ENCODE data around the gene CACNB2. TPM values are rescaled to one million over a fixed set of nuclear protein-coding genes. Genes with fewer than 3 reads are reported as not detected.
"Not testable (repeated sequence)": the region's sequence is repeated elsewhere in the genome, so short reads cannot be mapped to it uniquely, and the experiment has no call there.

The CACNB2 gene
- polyA plus RNA-seq, 2 of the 4 experiments (the other 2 are of a cell fraction): not detected

DNA sequence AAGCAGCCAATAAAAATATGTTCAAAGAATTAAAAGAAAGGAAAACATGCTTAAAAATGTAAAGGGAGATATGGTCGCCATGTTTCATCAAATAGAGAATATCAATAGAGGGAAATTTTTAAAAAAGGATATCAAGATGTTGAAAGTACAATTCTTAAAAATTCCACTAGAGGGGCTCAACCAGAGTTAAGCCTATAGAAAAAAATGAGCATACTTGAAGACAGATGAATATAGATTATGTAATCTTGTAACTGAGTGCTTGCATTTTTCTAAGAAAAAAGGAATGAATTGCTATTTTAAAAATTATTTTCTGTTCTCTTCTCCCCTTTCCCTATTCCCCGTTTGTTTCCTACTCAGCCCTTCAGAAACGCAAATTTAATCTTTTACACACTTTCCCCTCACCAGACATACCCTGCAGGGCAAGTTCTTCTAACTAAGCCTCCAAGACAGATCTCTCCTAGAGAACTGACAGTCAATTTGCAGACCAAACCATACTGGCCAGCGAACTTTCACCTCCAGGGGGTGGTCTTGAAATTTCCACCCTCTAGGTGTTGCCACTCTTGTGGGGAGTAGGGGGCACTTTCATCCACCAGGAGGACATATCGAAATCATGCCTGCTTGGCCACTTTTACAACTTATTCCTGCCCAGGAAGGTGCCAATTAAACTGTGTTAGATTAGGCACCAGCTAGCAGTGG lies 443.5 kb downstream of the CACNB2 start:
- FAIRE-seq (no peak), ATAC-seq (peak in 1 of 2 experiments; percentile 38; a peak in 1 of 6 replicates), DNase-seq (ENCODE audit: low read depth in 1 of 2, low spot score in 1 of 2) (no peak)
- CTCF ChIA-PET: interaction anchor here (0.6 kb wide), 1 partner anchor 651 kb away, joined by 3 read pairs; no protein-coding TSS in a partner anchor
- WGBS (ENCODE audit: missing lambda C conversion rate): 52% methylated on average over 5 of the region's 5 CpGs
- Histone ChIP-seq H3K9me3 (no peaks in the 10 kb centered on the region; the same call in 2 of the 3 replicates), H3K4me3 (no peak overlapping the region), H3K4me1 (no peaks in the 10 kb centered on the region), H3K27ac (no peak overlapping the region), H3K4me2 (no peak overlapping the region)
- POLR2A ChIA-PET: no interaction called here
- TF ChIP-seq SMC3 (IDR thresholded peaks at IDR 0.05): peak; percentile 18; the same call in 1 of the 3 replicates
- TF ChIP-seq NPAS2 (CRISPR knock-in tag; IDR thresholded peaks at IDR 0.05; ENCODE audit: borderline replicate concordance): no peak
- TF ChIP-seq RNF2 (IDR thresholded peaks at IDR 0.05; ENCODE audit: borderline replicate concordance, low read depth): no peak
- TF ChIP-seq ZSCAN20 (CRISPR knock-in tag; IDR thresholded peaks at IDR 0.05): no peak
- peak; percentile 9 to 28; a peak in 1 of 5 replicates for TF ChIP-seq RAD21 (conservative IDR thresholded peaks at IDR 0.05 in 1 of 2, IDR thresholded peaks at IDR 0.05 in 1 of 2)
- TF ChIP-seq MYC (IDR thresholded peaks at IDR 0.05; ENCODE audit: borderline replicate concordance, low read length): no peak
- TF ChIP-seq, protein P1, sequence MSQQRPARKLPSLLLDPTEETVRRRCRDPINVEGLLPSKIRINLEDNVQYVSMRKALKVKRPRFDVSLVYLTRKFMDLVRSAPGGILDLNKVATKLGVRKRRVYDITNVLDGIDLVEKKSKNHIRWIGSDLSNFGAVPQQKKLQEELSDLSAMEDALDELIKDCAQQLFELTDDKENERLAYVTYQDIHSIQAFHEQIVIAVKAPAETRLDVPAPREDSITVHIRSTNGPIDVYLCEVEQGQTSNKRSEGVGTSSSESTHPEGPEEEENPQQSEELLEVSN (IDR thresholded peaks at IDR 0.05; ENCODE audit: borderline replicate concordance, low read depth): no peak
- TF ChIP-seq BHLHE40 (IDR thresholded peaks at IDR 0.05; ENCODE audit: low read depth, low read length): no peak
- TF ChIP-seq, protein P2, sequence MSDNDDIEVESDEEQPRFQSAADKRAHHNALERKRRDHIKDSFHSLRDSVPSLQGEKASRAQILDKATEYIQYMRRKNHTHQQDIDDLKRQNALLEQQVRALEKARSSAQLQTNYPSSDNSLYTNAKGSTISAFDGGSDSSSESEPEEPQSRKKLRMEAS (IDR thresholded peaks at IDR 0.05): no peak
- no peak for TF ChIP-seq ZFP36 (IDR thresholded peaks at IDR 0.05; ENCODE audit: borderline replicate concordance, partially characterized antibody)
- no peak for TF ChIP-seq CHD4 (IDR thresholded peaks at IDR 0.05; ENCODE audit: borderline replicate concordance)
- no peak for TF ChIP-seq CBX2 (IDR thresholded peaks at IDR 0.05; ENCODE audit: borderline replicate concordance, low read depth)
- TF ChIP-seq, protein P3, sequence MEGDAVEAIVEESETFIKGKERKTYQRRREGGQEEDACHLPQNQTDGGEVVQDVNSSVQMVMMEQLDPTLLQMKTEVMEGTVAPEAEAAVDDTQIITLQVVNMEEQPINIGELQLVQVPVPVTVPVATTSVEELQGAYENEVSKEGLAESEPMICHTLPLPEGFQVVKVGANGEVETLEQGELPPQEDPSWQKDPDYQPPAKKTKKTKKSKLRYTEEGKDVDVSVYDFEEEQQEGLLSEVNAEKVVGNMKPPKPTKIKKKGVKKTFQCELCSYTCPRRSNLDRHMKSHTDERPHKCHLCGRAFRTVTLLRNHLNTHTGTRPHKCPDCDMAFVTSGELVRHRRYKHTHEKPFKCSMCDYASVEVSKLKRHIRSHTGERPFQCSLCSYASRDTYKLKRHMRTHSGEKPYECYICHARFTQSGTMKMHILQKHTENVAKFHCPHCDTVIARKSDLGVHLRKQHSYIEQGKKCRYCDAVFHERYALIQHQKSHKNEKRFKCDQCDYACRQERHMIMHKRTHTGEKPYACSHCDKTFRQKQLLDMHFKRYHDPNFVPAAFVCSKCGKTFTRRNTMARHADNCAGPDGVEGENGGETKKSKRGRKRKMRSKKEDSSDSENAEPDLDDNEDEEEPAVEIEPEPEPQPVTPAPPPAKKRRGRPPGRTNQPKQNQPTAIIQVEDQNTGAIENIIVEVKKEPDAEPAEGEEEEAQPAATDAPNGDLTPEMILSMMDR (IDR thresholded peaks at IDR 0.05): 0 out of 3 replicates have a peak, but pooled peaks have one; percentile 27
- TF ChIP-seq FOSB (CRISPR knock-in tag; IDR thresholded peaks at IDR 0.05): no peak
- TF ChIP-seq, protein P4, sequence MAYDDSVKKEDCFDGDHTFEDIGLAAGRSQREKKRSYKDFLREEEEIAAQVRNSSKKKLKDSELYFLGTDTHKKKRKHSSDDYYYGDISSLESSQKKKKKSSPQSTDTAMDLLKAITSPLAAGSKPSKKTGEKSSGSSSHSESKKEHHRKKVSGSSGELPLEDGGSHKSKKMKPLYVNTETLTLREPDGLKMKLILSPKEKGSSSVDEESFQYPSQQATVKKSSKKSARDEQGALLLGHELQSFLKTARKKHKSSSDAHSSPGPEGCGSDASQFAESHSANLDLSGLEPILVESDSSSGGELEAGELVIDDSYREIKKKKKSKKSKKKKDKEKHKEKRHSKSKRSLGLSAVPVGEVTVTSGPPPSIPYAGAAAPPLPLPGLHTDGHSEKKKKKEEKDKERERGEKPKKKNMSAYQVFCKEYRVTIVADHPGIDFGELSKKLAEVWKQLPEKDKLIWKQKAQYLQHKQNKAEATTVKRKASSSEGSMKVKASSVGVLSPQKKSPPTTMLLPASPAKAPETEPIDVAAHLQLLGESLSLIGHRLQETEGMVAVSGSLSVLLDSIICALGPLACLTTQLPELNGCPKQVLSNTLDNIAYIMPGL (CRISPR knock-in tag; IDR thresholded peaks at IDR 0.05; ENCODE audit: borderline replicate concordance): no peak
- TF ChIP-seq NFE2L2 (conservative IDR thresholded peaks at IDR 0.05; ENCODE audit: low read length): no peak
- TF ChIP-seq, protein P5, sequence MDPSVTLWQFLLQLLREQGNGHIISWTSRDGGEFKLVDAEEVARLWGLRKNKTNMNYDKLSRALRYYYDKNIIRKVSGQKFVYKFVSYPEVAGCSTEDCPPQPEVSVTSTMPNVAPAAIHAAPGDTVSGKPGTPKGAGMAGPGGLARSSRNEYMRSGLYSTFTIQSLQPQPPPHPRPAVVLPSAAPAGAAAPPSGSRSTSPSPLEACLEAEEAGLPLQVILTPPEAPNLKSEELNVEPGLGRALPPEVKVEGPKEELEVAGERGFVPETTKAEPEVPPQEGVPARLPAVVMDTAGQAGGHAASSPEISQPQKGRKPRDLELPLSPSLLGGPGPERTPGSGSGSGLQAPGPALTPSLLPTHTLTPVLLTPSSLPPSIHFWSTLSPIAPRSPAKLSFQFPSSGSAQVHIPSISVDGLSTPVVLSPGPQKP (IDR thresholded peaks at IDR 0.05; ENCODE audit: low read depth, low read length): no peak

DNA sequence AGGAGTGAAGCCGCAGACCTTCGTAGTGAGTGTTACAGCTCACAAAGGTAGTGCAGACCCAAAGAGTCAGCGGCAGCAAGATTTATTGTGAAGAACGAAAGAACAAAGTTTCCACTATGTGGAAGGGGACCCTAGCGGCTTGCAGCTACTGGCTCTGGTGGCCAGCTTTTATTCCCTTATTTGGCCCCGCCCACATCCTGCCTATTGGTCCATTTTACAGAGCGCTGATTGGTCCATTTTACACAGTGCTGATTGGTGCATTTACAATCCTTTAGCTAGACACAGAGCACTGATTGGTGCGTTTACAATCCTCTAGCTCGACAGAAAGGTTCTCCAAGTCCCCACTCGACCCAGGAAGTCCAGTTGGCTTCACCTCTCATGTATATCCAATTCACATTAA lies 446.4 kb downstream of the CACNB2 start:
- CTCF ChIA-PET: interaction anchor here (2.6 kb wide), 1 partner anchor 12 kb away, joined by 10 read pairs; no protein-coding TSS in a partner anchor
- H3K27ac ChIP-seq; H3K9me3 ChIP-seq; H3K4me3 ChIP-seq; DNase-seq (ENCODE audit: low read depth in 1 of 2, low spot score in 1 of 2); H3K4me2 ChIP-seq; ATAC-seq; POLR2A ChIA-PET; FAIRE-seq; H3K4me1 ChIP-seq: not testable (repeated sequence)
- 90% methylated on average over 10 of the region's 10 CpGs for WGBS (ENCODE audit: missing lambda C conversion rate)

DNA sequence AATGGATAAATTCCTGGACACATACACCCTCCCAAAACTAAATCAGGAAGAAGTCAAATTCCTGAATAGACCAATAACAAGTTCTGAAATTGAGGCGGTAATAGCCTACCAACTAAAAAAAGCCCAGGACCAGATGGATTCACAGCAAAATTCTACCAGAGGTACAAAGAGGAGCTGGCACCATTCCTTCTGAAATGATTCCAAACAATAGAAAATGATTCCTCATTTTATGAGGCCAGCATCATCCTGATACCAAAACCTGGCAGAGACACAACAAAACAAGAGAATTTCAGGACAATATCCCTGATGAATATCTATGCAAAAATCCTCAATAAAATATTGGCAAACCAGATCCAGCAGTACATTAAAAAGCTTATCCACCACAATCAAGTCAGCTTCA lies 450.9 kb downstream of the CACNB2 start:
- 96% methylated on average over 1 of the region's 1 CpG for WGBS (ENCODE audit: missing lambda C conversion rate)
- H3K4me2 ChIP-seq; H3K4me1 ChIP-seq; FAIRE-seq; H3K27ac ChIP-seq; H3K9me3 ChIP-seq; H3K4me3 ChIP-seq; ATAC-seq; POLR2A ChIA-PET; DNase-seq (ENCODE audit: low read depth in 1 of 2, low spot score in 1 of 2): not testable (repeated sequence)
- CTCF ChIA-PET: interaction anchor here (0.7 kb wide), 1 partner anchor 9 kb away, joined by 4 read pairs; no protein-coding TSS in a partner anchor

All from A549 (cell line).